A673 (cell line): ENCODE results near the gene POLR3C. TPM values are rescaled to one million over a fixed set of nuclear protein-coding genes. Genes with fewer than 3 reads are reported as not detected.
A peak's percentile ranks its signal among the peaks of the same experiment; 100 is the strongest.

ENCODE experiments used
- BruUV-seq: library from RNA; stranded (reverse); fragments of 400-500 nt; replicated peaks from 2 replicates; lab custom pipeline; 2021; lab: Mats Ljungman, UMichigan
- CTCF ChIA-PET: fragments of 300-600 bp; sonication (Branson Sonifier 250); formaldehyde crosslinking; loops from one replicate; lab custom pipeline; 2022; ENCODE audit warnings: antibody characterized with exemption; lab: Charles Lee
- POLR2A ChIA-PET: fragments of 300-600 bp; sonication (Branson Sonifier 250); formaldehyde crosslinking; loops from one replicate; lab custom pipeline; 2022; ENCODE audit warnings: antibody characterized with exemption; ENCODE audit not compliant: low non-redundant PET; lab: Charles Lee
- DNase-seq: peaks from one replicate; pipeline ENCODE4 v3.0.0-alpha.2; 2015; ENCODE audit warnings: low spot score
- H3K27ac ChIP-seq: fragments of 200-600 bp; sonication (generic); 2 replicates; pipeline ENCODE4 v1.5.1; 2016; ENCODE audit warnings: mixed run types, low read depth, mild to moderate bottlenecking, mixed read lengths, antibody characterized with exemption, low read length; ENCODE audit not compliant: poor library complexity, severe bottlenecking
- H3K27me3 ChIP-seq: fragments of 200-600 bp; sonication (generic); replicated peaks from 2 replicates; pipeline ENCODE4 v1.6.1; 2017; ENCODE audit warnings: mixed run types, low read depth, mild to moderate bottlenecking, mixed read lengths, antibody characterized with exemption, low read length; ENCODE audit not compliant: insufficient read depth, poor library complexity
- H3K36me3 ChIP-seq: fragments of 200-600 bp; sonication (generic); 2 replicates; pipeline ENCODE4 v1.6.1; 2016; ENCODE audit warnings: mixed run types, mild to moderate bottlenecking, mixed read lengths, antibody characterized with exemption, low read length; ENCODE audit not compliant: insufficient read depth, poor library complexity, severe bottlenecking
- H3K4me1 ChIP-seq: fragments of 200-600 bp; sonication (generic); 2 replicates; pipeline ENCODE4 v1.6.1; 2017; ENCODE audit warnings: mixed run types, mild to moderate bottlenecking, mixed read lengths, antibody characterized with exemption, low read length; ENCODE audit not compliant: insufficient read depth, poor library complexity, severe bottlenecking
- H3K4me3 ChIP-seq: fragments of 200-600 bp; sonication (generic); 2 replicates; pipeline ENCODE4 v1.5.1; 2016; ENCODE audit warnings: low read depth, mixed run types, mild to moderate bottlenecking, mixed read lengths, low read length; ENCODE audit not compliant: poor library complexity, severe bottlenecking
- H3K9me3 ChIP-seq: fragments of 200-600 bp; sonication (generic); 2 replicates; pipeline ENCODE4 v1.6.1; 2016; ENCODE audit warnings: mixed run types, low read depth, mild to moderate bottlenecking, mixed read lengths, antibody characterized with exemption, low read length; ENCODE audit not compliant: poor library complexity, severe bottlenecking
- EZH2 ChIP-seq: fragments of 200-600 bp; sonication (generic); IDR thresholded peaks from 2 replicates; pipeline ENCODE4 v1.6.1; 2017; ENCODE audit warnings: borderline replicate concordance, low read depth, mild to moderate bottlenecking, mixed read lengths, antibody characterized with exemption, low read length; ENCODE audit not compliant: poor library complexity, severe bottlenecking
- intact Hi-C: fragments of 100-400 bp; cut with micrococcal nuclease; formaldehyde crosslinking; loops from one replicate; pipeline ENCODE4 v1.10.0; 2022; ENCODE audit not compliant: unreplicated experiment
- total RNA-seq: library from RNA; stranded (reverse); gene quantifications from 2 replicates; pipeline ENCODE4 v1.2.3, GENCODE V29; 2021
- TF ChIP-seq, protein P1 (sequence below): fragments of 300-800, 200-600 bp; sonication (generic); conservative IDR thresholded peaks from 2 replicates; pipeline ENCODE4 v1.5.1; 2017; ENCODE audit warnings: low read depth, mild to moderate bottlenecking, antibody characterized with exemption, low read length, moderate library complexity, mixed read lengths

Gene POLR3C
- total RNA-seq, 1 experiment from 2014 or later, result 50.3 TPM

GRCh38 chr1:145887631-145888030, 63.6 kb downstream of the POLR3C start:
- CTCF ChIA-PET, result no interaction called here
- DNase-seq, result no peak
- H3K9me3 ChIP-seq, result no peaks in the 10 kb centered on the region
- BruUV-seq, result no TSS peak
- H3K27ac ChIP-seq, result no peak overlapping the region
- H3K27me3 ChIP-seq, result peaks cover 22% of the 10 kb centered on the region
- H3K36me3 ChIP-seq, result no peaks in the 10 kb centered on the region
- POLR2A ChIA-PET, result no interaction called here
- H3K4me3 ChIP-seq, result no peak overlapping the region
- TF ChIP-seq, protein P1, sequence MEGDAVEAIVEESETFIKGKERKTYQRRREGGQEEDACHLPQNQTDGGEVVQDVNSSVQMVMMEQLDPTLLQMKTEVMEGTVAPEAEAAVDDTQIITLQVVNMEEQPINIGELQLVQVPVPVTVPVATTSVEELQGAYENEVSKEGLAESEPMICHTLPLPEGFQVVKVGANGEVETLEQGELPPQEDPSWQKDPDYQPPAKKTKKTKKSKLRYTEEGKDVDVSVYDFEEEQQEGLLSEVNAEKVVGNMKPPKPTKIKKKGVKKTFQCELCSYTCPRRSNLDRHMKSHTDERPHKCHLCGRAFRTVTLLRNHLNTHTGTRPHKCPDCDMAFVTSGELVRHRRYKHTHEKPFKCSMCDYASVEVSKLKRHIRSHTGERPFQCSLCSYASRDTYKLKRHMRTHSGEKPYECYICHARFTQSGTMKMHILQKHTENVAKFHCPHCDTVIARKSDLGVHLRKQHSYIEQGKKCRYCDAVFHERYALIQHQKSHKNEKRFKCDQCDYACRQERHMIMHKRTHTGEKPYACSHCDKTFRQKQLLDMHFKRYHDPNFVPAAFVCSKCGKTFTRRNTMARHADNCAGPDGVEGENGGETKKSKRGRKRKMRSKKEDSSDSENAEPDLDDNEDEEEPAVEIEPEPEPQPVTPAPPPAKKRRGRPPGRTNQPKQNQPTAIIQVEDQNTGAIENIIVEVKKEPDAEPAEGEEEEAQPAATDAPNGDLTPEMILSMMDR, result no peak
- no peak for TF ChIP-seq EZH2
- peaks cover 18% of the 10 kb centered on the region for H3K4me1 ChIP-seq
- intact Hi-C loops, result loop anchor here (5.0 kb wide), 1 partner anchor 35 kb away; no protein-coding TSS in a partner anchor

- Histone ChIP-seq H3K4me1 (peaks cover 22% of the 10 kb centered on the region), H3K36me3 (no peaks in the 10 kb centered on the region), H3K27ac (no peak overlapping the region), H3K4me3 (no peak overlapping the region), H3K9me3 (no peaks in the 10 kb centered on the region), H3K27me3 (peaks cover 7% of the 10 kb centered on the region)
- intact Hi-C loops, result loop anchor here (2.0 to 5.0 kb wide), 2 partner anchors 37 to 125 kb away; no protein-coding TSS in a partner anchor
- ChIA-PET CTCF (no interaction called here), POLR2A (no interaction called here)
- TF ChIP-seq, protein P1, result no peak
- no peak for TF ChIP-seq EZH2
- no TSS peak for BruUV-seq
- no peak for DNase-seq
Observed at GRCh38 chr1:145889722-145890121, 65.7 kb downstream of the POLR3C start.

DNA sequence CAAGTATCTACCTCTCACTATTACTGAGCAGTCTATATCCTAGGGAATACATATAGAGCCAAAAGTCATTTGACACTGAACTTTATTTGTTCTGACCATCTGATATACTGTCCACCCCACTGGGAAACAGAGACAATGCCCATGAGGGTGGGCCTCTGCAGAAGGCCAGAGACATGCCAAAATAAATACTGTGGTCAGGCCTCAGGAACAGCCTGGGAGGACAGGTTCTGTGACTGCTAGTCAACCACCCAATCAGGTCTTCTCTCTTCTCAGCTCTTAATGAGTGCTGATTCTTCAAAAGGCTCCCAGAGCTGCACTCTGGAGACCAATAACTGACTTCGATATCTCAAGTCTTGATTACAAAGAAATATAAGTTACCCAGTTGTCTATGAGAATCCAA, 67.1 kb downstream of the POLR3C start:
- ChIA-PET CTCF (interaction anchor here (0.9 to 2.5 kb wide), 6 partner anchors 17 to 88 kb away, joined by 3 to 14 read pairs (median 9); partner anchors contain the start of genes ANKRD34A, ITGA10, PIAS3 and POLR3GL), POLR2A (no interaction called here)
- intact Hi-C loops, result loop anchor here (1.0 to 2.0 kb wide), 2 partner anchors 19 to 124 kb away; partner anchors contain the start of gene ITGA10
- no TSS peak for BruUV-seq
- TF ChIP-seq, protein P1, result no peak
- no peak for TF ChIP-seq EZH2
- DNase-seq, result no peak
- H3K27ac ChIP-seq, result peak overlapping the region; percentile 54
- H3K9me3 ChIP-seq, result no peaks in the 10 kb centered on the region
- H3K4me3 ChIP-seq, result no peak overlapping the region
- peaks cover 22% of the 10 kb centered on the region for H3K4me1 ChIP-seq
- no peaks in the 10 kb centered on the region for H3K27me3 ChIP-seq
- H3K36me3 ChIP-seq, result no peaks in the 10 kb centered on the region
